TTC549 (cell line): ENCODE data around the gene HEMK1.

Experiments
- FAIRE-seq: peaks from 2 replicates; lab custom pipeline; 2012; peaks lifted over from hg19 to GRCh38; lab: Jason Lieb, UNC

Gene HEMK1

GRCh38 chr3:50568947-50569749 lies at the start of gene HEMK1:
Gene HEMK1, plus strand, starts transcription at chr3:50569522. Its CDS starts 1,583 bp downstream, at chr3:50571105.
- peak; percentile 41 for FAIRE-seq

DNA sequence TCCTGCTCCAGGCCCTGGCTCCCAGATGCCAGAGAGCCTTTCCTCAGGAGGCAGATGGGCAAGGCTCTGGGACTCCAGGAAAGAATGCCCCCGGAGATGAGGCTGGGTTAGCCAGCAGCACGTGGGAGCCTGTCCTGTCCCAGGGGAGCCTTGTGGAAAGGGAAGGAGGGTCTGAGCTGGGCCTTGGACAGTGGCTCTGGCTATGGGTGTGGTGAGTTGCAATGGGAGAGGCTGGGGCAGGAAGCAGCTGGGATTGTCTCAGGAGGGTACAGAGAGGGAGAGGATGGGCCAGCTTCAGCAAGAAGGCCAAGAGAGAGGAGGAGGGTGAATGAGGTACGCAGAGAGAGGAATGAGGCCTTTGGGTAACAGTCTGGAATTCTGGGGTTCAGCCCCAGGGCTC lies 48.5 kb upstream of the HEMK1 start:
- FAIRE-seq = no peak

- no peak for FAIRE-seq
Observed at GRCh38 chr3:50521572-50521971, 47.8 kb upstream of the HEMK1 start.

GRCh38 chr3:50523279-50523811 lies 46.0 kb upstream of the HEMK1 start:
- FAIRE-seq = no peak

GRCh38 chr3:50524746-50525145 lies 44.6 kb upstream of the HEMK1 start:
- FAIRE-seq = no peak

DNA sequence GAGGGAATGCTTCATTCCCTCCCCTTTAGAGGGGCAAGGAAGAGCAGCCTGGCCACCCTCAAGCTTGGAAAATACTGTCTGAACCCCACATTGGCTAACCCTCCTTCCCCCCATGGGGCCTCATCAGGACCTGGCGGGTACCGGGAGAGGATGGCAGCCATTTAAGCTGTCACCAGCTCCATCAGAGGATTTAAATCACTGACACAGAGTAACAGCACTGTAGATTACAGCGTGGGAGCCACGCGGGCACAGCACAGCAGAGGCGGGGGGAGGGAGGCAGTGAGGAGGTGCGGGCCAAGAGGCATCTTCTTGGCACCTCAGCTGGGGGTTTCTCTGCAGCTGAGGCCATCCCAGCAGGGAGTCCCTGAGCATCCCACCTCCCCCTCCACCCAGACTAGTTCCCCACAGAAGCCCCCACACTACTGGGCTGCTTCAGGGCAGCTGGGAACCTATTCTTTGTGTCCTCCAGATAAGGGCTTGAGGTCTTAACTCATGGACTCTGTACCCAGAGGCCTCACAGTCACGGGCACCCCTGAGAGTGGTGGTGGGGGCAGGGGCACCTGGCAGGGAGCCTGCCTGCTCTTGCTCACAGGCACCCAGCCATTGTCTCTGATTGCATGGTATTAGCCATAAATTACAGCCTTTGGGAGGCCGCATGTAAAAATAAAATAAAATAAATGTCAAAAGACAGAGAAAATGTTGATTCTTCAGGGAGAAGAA lies 44.0 kb upstream of the HEMK1 start:
- no peak for FAIRE-seq

DNA sequence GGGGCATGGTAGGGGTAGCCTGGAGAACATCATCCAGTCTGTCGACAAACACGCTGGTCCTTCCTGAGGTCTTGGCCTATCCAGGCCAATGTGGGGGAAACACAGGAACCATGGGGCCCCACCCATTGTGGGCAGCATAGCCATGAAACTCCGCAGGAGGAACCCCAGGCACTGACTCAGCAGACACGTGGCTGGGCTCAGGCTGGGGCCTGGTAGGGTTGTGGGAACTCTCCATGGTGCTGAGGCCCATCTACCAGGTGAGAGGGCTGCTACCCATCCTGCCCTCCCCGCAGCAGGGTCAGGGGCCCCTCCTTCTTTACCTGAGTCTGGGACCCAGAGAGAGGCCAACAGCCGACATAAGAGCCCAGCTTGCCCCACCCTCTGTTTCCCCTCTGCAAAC lies 43.3 kb upstream of the HEMK1 start:
- no peak for FAIRE-seq

DNA sequence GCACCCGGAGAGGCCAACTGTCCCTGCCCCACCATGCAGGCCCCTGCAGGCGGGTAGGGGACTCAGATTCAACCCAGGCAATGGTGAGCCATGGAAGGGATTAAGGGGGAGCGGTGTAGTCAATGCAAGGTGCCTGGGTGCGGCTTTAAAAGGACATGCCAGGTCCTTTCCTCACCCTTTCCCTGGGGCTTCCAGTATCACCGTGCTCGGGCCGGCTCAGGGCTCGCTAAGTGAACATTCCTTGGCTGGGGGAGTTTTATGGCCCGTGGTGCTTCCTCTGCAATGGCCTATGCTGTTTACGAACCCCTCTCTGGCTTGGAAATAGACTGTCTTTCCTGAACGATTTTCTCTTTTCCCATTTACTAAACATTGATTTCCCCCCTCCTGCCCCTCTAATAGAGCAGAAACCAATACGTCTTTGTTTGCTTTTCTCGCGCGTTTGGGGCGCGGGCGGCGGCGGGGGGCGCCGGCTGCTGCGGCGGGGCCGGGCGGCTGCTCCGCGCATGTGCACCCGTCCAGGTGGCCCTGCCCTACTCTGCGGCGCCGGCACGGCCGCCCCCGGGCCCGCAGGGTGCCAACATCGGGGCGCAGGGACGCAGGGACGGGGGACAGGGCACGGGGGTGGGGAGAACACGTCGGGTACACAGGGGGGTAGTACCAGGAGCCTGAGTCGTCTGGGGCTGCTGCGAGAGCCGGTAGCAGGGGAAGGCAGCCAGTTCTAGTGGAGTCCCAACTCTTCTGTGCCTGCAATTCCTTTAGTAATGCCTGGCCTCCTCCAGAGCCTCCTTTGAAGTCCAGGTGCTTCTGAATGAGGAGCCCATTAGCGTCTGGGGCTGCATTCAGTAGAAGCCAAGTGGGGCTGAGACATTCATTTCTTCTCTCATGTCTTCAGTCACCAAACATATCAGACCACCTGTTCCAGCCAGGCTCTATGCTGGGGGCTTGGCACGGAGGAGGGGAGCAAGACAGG lies 39.0 kb upstream of the HEMK1 start:
- no peak for FAIRE-seq

GRCh38 chr3:50531201-50531600 lies 38.1 kb upstream of the HEMK1 start:
- FAIRE-seq = no peak

DNA sequence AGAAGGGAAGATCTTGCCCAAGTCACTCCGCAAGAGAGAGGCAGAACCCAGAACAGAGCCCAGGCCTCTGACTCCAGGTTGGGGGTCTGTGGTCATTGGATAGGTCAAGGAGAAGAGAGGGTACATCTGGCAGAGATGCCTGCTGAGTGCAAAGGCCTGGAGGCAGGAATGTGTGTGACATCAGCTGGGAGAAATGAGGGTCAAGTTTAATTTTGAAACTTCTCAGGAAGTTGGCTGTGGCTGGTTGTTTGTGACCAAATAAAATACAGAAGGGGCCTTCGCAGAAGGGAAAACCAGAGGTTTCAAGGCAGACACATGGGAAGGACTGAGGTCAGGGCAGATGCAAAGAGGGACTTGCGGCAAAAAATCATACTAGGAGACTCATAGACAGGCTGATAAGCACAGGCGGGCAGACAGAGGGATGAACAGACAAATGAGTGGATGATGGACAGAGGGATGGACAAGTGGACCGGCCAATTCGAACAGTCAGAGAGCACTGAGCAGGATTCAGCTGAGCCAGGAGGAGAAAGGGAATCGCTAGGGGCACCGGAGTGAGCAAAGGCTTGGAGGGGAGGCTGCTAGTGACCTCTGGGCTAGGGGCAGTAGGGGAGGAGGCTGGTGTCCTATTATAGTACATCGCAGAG lies 37.1 kb upstream of the HEMK1 start:
- no peak for FAIRE-seq

GRCh38 chr3:50533316-50533715 lies 36.0 kb upstream of the HEMK1 start:
- no peak for FAIRE-seq

- FAIRE-seq = no peak
Observed at GRCh38 chr3:50533807-50534461, 35.4 kb upstream of the HEMK1 start.

DNA sequence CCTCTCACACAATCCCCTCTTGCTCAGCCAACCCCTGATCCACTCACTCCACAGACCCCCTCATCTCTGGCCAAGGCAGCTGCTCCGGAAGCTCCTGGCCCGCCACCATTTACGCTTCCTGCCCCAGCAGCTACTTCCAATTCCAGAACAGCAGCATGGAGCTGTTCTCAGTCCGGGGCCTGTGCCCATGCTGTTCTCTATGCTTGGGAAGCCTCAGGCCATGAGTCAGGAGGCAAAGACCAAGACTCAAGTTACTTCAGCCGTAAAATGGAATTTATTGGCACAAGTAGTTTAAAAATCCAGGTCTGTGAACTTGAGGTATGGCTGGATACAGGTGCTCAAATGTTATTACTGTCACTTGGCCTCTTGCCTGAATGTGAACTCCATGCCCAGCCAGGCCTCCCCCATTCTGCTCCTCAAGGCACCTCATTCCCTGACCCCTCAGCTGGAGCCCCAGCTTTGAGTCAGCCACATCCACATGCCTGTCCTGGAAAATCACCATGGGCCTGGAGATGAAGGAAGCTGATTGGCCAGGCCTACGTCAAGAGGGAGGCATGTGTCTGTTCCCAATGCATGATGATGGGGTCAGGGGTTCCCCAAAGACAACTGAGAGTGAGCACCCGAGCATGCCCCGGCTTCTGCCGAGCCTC lies 34.5 kb upstream of the HEMK1 start:
- FAIRE-seq = no peak

- no peak for FAIRE-seq
Observed at GRCh38 chr3:50536471-50537180, 32.7 kb upstream of the HEMK1 start.

GRCh38 chr3:50537421-50538129 lies 31.7 kb upstream of the HEMK1 start:
- FAIRE-seq = no peak

DNA sequence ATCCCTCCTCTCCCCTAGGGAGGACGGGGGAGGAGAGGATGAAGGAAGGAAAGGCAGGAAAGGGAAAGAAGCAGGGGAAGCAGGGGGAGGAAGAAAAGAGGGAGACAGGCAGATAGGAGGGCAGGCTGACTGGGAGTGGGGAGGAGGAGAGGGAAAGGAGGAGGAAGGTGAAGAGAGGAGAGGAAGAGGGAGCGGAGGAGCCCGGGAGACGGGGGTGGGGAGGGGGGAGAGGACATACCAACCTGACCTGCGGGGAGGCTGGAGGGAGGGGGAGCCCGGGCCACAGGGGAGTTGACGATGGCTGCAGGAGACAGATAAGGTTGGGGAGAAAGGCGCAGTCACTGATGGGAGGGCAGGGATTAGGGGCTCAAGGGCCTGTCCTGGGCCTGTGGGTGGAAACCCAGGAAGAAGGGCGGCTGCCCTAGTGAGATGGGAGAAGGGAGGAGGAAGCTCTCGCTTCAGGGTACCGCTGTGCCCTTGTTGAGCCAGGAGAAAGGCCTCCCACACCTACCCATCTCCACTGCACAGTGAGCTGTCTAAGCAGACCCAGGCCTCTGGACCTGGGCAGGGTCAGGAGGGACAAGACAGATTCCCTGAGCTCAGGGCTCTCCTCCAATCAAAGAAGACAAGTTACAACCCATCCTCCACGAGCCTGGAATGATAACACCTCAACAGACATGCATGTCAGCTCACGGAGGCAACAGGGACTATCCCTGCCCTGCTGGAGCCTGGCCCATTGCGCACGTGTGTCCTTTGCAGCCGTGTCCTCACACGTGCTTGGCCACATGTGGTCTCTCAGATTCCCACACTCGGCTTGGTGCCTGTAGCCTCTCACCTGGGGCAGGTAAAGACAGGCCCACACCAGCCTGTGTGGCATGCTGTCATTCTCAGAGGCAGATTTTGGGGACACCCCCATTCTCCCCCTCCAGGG lies 29.7 kb upstream of the HEMK1 start:
- FAIRE-seq = no peak

DNA sequence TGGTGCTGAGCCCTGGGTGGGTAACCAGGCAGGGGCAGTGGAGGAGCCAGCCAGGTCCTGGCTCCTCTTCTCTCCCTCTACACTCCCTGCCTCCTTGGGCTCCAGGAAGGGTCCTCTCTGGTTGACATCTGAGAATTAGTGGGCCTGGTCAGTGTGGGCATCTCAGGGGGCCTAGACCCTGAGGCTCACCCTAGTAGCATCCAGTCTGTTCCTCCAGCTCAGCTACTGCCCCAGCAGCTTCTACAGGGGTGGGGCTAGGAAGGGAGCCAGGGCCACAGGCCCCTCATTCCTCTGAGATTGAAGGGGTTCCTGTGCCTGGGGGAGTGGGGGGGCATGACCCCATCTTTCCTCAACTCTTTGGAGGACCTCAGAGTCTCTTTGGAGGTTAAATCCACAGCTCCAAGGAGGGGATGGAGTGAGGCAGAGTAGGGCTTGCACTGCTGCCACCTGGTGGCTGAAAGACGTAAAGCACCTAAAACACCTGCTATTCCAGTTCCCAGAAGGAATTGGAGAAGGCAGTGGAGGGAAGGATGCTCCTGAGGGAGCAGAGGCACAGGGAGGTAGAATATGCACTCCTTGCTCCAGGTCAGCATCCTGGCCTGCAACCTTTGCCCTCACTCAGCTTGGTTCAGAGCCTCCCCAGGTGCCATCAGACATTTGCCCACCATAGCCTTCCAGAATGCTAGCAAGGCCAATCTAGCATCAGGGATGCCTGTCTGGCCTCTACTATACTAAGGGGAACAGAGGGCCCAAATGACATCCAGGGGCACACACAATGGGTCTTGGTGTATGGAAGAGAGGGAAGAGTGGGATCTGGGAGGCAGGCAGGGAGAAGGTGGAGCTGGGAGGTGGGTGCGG lies 26.9 kb upstream of the HEMK1 start:
- no peak for FAIRE-seq
